ENCODE results near the gene HTR2C. TPM values are rescaled to one million over a fixed set of nuclear protein-coding genes. Genes with fewer than 3 reads are reported as not detected.
"Not testable (repeated sequence)": the region's sequence is repeated elsewhere in the genome, so short reads cannot be mapped to it uniquely, and the experiment has no call there.

The HTR2C gene
- total RNA-seq, 1 experiment from 2014 or later, result 1.7 TPM

GRCh38 chrX:114675365-114675764 is 91.5 kb downstream of the HTR2C start:
- Mint-ChIP-seq H3K27ac (no peak overlapping the region), H3K36me3 (no peaks in the 10 kb centered on the region), H3K9me3 (no peaks in the 10 kb centered on the region), H3K4me1 (no peaks in the 10 kb centered on the region), H3K27me3 (ENCODE audit: low read depth) (peaks cover under 1% of the 10 kb centered on the region; the same call in 1 of the 2 replicates), H3K4me3 (no peak overlapping the region)
- CTCF ChIA-PET, result no interaction called here
- POLR2A ChIA-PET, result no interaction called here
- DNase-seq (ENCODE audit: low spot score) (no peak), ATAC-seq (no peak)
- TF ChIP-seq TCF7 (CRISPR knock-in tag; IDR thresholded peaks at IDR 0.05; ENCODE audit: low read depth) (no peak), ZNF512 (CRISPR knock-in tag; IDR thresholded peaks at IDR 0.05; ENCODE audit: borderline replicate concordance) (no peak), ATF1 (CRISPR knock-in tag; IDR thresholded peaks at IDR 0.05) (no peak), PREB (CRISPR knock-in tag; IDR thresholded peaks at IDR 0.05; ENCODE audit: borderline replicate concordance) (no peak), KAT7 (CRISPR knock-in tag; IDR thresholded peaks at IDR 0.05; ENCODE audit: borderline replicate concordance) (no peak), ATF3 (CRISPR knock-in tag; conservative IDR thresholded peaks at IDR 0.05) (no peak), NFE2L1 (CRISPR knock-in tag; IDR thresholded peaks at IDR 0.05) (no peak), CTCF (IDR thresholded peaks at IDR 0.05) (no peak), SMAD3 (CRISPR knock-in tag; IDR thresholded peaks at IDR 0.05; ENCODE audit: borderline replicate concordance) (no peak), GABPB1 (CRISPR knock-in tag; IDR thresholded peaks at IDR 0.05) (no peak), ZNF263 (CRISPR knock-in tag; IDR thresholded peaks at IDR 0.05; ENCODE audit: low read depth) (no peak), MYBL2 (CRISPR knock-in tag; IDR thresholded peaks at IDR 0.05) (no peak), NR3C1 (CRISPR knock-in tag; conservative IDR thresholded peaks at IDR 0.05; ENCODE audit: low read depth) (no peak), NR2C2 (CRISPR knock-in tag; IDR thresholded peaks at IDR 0.05) (no peak), ZNF121 (CRISPR knock-in tag; IDR thresholded peaks at IDR 0.05) (no peak)
- TF ChIP-seq, protein P1, sequence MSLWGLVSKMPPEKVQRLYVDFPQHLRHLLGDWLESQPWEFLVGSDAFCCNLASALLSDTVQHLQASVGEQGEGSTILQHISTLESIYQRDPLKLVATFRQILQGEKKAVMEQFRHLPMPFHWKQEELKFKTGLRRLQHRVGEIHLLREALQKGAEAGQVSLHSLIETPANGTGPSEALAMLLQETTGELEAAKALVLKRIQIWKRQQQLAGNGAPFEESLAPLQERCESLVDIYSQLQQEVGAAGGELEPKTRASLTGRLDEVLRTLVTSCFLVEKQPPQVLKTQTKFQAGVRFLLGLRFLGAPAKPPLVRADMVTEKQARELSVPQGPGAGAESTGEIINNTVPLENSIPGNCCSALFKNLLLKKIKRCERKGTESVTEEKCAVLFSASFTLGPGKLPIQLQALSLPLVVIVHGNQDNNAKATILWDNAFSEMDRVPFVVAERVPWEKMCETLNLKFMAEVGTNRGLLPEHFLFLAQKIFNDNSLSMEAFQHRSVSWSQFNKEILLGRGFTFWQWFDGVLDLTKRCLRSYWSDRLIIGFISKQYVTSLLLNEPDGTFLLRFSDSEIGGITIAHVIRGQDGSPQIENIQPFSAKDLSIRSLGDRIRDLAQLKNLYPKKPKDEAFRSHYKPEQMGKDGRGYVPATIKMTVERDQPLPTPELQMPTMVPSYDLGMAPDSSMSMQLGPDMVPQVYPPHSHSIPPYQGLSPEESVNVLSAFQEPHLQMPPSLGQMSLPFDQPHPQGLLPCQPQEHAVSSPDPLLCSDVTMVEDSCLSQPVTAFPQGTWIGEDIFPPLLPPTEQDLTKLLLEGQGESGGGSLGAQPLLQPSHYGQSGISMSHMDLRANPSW (CRISPR knock-in tag; conservative IDR thresholded peaks at IDR 0.05; ENCODE audit: low read depth), result no peak
- TF ChIP-seq, protein P2, sequence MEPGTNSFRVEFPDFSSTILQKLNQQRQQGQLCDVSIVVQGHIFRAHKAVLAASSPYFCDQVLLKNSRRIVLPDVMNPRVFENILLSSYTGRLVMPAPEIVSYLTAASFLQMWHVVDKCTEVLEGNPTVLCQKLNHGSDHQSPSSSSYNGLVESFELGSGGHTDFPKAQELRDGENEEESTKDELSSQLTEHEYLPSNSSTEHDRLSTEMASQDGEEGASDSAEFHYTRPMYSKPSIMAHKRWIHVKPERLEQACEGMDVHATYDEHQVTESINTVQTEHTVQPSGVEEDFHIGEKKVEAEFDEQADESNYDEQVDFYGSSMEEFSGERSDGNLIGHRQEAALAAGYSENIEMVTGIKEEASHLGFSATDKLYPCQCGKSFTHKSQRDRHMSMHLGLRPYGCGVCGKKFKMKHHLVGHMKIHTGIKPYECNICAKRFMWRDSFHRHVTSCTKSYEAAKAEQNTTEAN (CRISPR knock-in tag; IDR thresholded peaks at IDR 0.05), result no peak
- TF ChIP-seq, protein P3, sequence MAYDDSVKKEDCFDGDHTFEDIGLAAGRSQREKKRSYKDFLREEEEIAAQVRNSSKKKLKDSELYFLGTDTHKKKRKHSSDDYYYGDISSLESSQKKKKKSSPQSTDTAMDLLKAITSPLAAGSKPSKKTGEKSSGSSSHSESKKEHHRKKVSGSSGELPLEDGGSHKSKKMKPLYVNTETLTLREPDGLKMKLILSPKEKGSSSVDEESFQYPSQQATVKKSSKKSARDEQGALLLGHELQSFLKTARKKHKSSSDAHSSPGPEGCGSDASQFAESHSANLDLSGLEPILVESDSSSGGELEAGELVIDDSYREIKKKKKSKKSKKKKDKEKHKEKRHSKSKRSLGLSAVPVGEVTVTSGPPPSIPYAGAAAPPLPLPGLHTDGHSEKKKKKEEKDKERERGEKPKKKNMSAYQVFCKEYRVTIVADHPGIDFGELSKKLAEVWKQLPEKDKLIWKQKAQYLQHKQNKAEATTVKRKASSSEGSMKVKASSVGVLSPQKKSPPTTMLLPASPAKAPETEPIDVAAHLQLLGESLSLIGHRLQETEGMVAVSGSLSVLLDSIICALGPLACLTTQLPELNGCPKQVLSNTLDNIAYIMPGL (CRISPR knock-in tag; IDR thresholded peaks at IDR 0.05), result no peak

DNA sequence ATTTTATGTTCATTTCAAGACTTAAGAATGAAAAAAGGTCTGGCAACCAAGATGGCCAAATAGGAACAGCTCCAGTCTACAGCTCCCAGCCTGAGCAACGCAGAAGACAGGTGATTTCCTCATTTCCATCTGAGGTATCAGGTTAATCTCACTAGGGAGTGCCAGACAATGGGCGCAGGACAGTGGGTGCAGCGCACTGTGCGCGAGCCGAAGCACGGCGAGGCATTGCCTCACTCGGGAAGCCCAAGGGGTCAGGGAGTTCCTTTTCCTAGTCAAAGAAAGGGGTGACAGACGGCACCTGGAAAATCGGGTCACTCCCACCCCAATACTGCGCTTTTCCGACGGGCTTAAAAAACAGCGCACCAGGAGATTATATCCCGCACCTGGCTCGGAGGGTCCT is 116.6 kb downstream of the HTR2C start:
- H3K36me3 Mint-ChIP-seq; H3K4me1 Mint-ChIP-seq; ATAC-seq; H3K9me3 Mint-ChIP-seq; CTCF ChIA-PET; DNase-seq (ENCODE audit: low spot score); H3K4me3 Mint-ChIP-seq; H3K27me3 Mint-ChIP-seq (ENCODE audit: low read depth); POLR2A ChIA-PET; H3K27ac Mint-ChIP-seq: not testable (repeated sequence)

All from WTC11 (cell line).